KOPT-K1 (cell line): ENCODE measurements around the gene PBOV1.

Experiments
- H3K27ac ChIP-seq: fragments of 200-600 bp; sonication (generic); 2 replicates; pipeline ENCODE4 v1.5.1; 2016; ENCODE audit warnings: antibody characterized with exemption, mild to moderate bottlenecking, low read depth, low read length; ENCODE audit not compliant: poor library complexity, severe bottlenecking
- H3K36me3 ChIP-seq: fragments of 200-600 bp; sonication (generic); 2 replicates; pipeline ENCODE4 v1.5.1; 2017; ENCODE audit warnings: antibody characterized with exemption, mild to moderate bottlenecking, low read length, moderate library complexity; ENCODE audit not compliant: insufficient read depth
- H3K9me3 ChIP-seq: fragments of 200-600 bp; sonication (generic); 2 replicates; pipeline ENCODE4 v1.5.1; 2017; ENCODE audit warnings: antibody characterized with exemption, low read length, mild to moderate bottlenecking; ENCODE audit not compliant: insufficient read depth, poor library complexity, severe bottlenecking

The PBOV1 gene

GRCh38 chr6:138218449-138218848 is at the start of gene PBOV1:
PBOV1 (minus strand) TSS chr6:138218491; CDS start chr6:138218395, 96 bp downstream.
- Histone ChIP-seq H3K36me3 (no peaks in the 10 kb centered on the region), H3K27ac (no peak within 1 kb of the TSS), H3K9me3 (no peaks in the 10 kb centered on the region)

DNA sequence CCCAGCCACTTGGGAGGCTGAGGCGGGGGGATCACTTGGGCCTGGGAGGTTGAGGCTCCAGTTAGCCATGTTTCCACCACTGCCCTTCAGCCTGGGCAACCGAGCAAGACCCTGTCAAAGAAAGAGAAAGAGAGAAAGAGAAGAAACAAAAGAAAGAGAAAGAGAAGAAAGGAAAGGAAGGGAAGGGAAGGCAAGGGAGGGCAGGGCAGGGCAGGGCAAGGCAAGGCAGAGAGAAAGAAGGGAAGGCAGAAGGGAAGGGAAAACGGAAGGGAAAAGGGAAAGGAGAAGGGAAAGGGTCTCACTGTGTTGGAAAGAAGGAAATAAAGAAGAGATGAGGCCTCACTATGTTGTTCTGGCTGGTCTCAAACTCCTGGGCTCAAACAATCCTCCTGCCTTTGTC is 47.8 kb upstream of the PBOV1 start:
- H3K36me3 ChIP-seq: no peaks in the 10 kb centered on the region
- H3K9me3 ChIP-seq: no peaks in the 10 kb centered on the region
- no peak overlapping the region for H3K27ac ChIP-seq

- H3K27ac ChIP-seq: no peak overlapping the region
- H3K9me3 ChIP-seq: no peaks in the 10 kb centered on the region
These were observed 46.1 kb upstream of the PBOV1 start for GRCh38 chr6:138264372-138264880.

DNA sequence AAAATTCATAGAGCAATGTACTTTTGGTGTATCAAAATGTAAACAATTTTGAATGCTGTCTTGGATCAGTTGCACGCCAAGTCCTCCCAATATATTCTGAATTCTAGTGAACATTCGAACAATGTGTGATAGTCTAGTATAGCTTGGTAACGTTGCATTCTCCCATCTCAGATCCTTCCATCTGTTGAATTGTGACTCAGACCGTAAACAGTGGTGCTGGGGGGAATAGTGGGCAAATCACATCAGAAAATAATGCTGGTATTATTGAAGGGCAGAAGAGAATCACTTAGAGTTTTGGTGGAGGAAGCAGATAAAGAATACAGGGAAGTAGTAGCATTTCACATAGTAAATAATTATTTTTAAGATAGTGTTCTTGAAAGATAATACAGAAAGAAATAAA is 45.7 kb upstream of the PBOV1 start:
- Histone ChIP-seq H3K27ac (no peak overlapping the region), H3K36me3 (no peaks in the 10 kb centered on the region), H3K9me3 (no peaks in the 10 kb centered on the region)

More at GRCh38 chr6:138264372-138264880, 46.1 kb upstream of the PBOV1 start:
- H3K36me3 ChIP-seq: no peaks in the 10 kb centered on the region

DNA sequence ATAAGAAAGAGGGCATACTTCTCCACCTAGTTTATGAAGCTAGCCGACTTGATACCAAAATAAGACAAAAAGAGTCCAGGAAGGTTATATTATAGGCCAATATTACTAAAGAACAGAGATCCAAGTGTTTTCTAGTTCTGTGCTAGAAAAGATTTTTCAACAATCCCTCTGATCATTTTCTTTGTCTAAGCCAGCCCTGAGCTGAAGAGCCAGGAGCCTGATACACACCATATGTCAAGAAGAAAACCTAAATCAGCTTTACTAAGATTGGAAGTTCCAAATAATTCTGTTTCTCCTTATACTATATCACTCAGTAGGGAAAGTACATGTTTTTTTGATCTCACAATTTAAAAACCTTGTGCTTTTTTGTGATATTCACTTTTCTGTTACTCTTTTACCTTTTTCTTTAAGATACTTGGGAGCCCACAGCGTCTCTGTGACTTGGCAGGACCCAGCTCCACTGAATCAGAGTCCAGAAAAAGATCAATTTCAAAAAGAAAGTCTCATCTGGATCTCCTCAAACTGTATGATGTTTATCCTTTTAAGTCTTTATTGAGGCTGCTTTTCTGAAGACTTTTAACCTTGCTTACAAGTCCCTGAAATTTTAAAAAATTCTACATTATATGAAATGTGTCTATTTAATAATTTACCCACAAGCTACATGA is 43.0 kb upstream of the PBOV1 start:
- no peak overlapping the region for H3K27ac ChIP-seq
- no peaks in the 10 kb centered on the region for H3K9me3 ChIP-seq
- H3K36me3 ChIP-seq: no peaks in the 10 kb centered on the region

DNA sequence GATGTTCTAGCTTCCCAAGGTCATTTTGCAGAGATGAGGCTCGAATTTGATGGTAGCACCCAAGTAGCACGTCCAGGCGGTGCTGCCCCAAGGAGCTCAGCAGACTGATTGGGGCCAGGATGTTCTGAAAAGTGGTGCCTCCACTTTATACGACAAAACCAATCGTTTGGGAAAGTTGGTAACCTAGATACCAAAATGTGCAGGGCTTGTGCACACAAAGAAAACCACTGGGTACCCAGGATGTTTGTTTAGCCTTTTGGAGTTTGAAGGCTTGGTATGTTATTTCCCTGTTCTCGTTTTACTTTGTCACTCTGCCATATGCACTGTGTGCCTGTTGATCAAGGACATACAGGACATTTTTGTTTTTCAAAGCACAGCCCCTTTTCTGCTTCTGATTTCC is 40.7 kb upstream of the PBOV1 start:
- Histone ChIP-seq H3K27ac (no peak overlapping the region), H3K9me3 (no peaks in the 10 kb centered on the region), H3K36me3 (no peaks in the 10 kb centered on the region)

DNA sequence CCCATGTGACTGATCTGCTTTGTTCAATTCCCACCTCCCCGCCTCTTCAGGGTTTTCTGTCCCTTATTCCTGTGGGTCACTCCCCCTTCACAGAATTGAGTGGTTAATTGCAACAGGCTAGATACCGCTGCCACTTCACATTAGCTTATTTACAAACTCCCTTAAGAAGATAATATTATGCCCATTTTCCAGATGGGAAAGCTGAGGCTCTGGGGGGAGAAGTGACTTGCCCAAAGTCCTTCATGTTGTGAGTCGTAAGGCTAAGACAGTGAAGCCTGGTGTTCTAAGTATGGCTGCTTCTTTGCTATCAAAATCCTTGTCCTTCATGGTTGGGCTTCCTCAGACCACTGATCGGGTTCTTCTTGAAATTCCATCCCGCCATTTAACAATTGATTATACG is 39.9 kb upstream of the PBOV1 start:
- H3K9me3 ChIP-seq: no peaks in the 10 kb centered on the region
- H3K36me3 ChIP-seq: no peaks in the 10 kb centered on the region
- no peak overlapping the region for H3K27ac ChIP-seq

- Histone ChIP-seq H3K36me3 (no peaks in the 10 kb centered on the region), H3K9me3 (no peaks in the 10 kb centered on the region), H3K27ac (no peak overlapping the region)
These were observed 39.3 kb upstream of the PBOV1 start for GRCh38 chr6:138257638-138258040.

DNA sequence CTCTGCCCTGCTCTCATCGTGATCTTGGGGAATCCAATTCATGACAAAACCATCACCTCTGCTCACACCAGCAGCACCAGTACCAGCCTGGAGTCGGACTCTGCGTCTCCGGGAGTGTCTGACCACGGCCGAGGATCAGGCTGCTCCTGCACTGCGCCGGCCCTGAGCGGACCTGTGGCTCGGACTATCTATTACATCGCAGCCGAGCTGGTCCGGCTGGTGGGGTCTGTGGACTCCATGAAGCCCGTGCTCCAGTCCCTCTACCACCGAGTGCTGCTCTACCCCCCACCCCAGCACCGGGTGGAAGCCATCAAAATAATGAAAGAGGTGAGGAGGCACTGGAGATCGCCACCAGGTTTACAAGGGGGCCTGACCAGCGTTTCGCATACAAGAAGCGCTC is 37.2 kb upstream of the PBOV1 start:
- Histone ChIP-seq H3K9me3 (no peaks in the 10 kb centered on the region), H3K27ac (no peak overlapping the region), H3K36me3 (no peaks in the 10 kb centered on the region)

DNA sequence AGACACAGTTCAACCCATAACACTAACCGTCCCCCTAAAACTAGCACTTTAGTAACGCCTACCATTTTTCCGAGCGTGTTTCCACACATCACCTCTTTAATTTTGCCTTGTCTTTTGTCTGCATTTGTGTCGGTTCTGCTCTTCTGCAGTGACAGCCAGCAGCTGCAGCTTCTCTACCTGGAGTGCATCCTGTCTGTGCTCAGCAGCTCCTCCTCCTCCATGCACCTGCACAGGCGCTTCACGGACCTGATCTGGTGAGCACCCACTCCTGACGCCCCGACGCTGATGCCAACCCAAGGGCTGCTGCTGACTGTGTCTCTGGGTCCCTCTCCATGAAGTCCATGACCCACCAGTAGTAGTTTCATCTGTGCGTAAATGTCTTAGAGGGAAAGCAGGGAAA is 35.4 kb upstream of the PBOV1 start:
- no peaks in the 10 kb centered on the region for H3K36me3 ChIP-seq
- H3K27ac ChIP-seq: no peak overlapping the region
- H3K9me3 ChIP-seq: no peaks in the 10 kb centered on the region

DNA sequence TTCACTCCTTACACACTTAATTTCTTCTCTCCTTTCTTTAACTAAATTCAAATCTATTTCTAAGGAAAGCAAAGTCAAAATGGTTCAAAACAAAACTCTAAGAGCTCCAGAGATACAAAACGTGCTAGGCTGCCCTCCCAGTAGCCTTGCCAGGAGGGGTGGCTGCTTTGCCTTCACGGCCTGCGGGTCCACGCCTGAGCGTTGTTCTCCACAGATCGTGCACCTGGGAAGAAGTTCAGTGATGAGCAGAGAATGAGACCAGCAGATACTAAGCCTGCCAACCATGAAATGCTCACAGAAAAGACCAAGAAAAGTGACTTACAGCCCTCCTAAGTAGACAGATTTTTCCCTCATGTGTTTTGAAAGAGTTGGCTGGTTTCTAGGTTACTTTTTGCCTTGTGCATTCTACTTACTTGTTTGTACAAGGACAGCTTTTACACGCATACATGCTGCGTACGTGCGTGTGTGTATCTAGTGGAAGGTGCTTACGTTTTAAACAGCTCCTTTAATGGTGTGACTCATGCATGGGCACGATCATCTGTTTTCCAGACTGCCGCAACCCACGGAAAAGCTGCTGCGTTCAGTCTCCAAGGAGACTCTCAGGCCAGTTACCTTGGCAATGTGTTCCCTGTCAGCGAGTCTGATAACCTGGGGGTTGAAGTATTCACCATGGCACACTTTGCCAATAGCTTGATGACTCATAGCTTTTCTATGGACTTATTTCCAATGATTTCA is 32.4 kb upstream of the PBOV1 start:
- H3K9me3 ChIP-seq: no peaks in the 10 kb centered on the region
- no peaks in the 10 kb centered on the region for H3K36me3 ChIP-seq
- H3K27ac ChIP-seq: no peak overlapping the region

- no peak overlapping the region for H3K27ac ChIP-seq
- no peaks in the 10 kb centered on the region for H3K9me3 ChIP-seq
These were observed 31.8 kb upstream of the PBOV1 start for GRCh38 chr6:138250053-138250452.

DNA sequence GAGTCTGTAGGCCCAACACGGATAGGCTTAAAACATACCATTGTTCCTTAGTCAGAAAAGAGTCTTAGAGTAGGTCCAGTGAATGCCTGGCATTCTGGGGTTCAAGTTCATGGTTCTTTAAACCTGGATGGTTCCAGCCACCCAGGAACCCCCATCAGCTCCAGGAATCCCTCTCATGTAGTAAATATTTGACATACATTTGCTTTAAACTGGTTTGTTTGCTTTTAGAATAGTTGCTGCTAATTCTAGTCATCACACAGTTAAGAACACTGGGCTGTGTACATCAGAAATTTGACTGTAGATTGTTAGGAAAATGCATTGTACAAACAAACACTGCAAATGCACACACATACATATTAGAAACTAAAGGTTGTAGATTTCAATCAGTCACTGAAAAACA is 30.6 kb upstream of the PBOV1 start:
- no peak overlapping the region for H3K27ac ChIP-seq
- H3K36me3 ChIP-seq: no peaks in the 10 kb centered on the region
- no peaks in the 10 kb centered on the region for H3K9me3 ChIP-seq

More at GRCh38 chr6:138250053-138250452, 31.8 kb upstream of the PBOV1 start:
- no peaks in the 10 kb centered on the region for H3K36me3 ChIP-seq

GRCh38 chr6:138248011-138248410 is 29.7 kb upstream of the PBOV1 start:
- Histone ChIP-seq H3K9me3 (no peaks in the 10 kb centered on the region), H3K36me3 (no peaks in the 10 kb centered on the region), H3K27ac (no peak overlapping the region)

DNA sequence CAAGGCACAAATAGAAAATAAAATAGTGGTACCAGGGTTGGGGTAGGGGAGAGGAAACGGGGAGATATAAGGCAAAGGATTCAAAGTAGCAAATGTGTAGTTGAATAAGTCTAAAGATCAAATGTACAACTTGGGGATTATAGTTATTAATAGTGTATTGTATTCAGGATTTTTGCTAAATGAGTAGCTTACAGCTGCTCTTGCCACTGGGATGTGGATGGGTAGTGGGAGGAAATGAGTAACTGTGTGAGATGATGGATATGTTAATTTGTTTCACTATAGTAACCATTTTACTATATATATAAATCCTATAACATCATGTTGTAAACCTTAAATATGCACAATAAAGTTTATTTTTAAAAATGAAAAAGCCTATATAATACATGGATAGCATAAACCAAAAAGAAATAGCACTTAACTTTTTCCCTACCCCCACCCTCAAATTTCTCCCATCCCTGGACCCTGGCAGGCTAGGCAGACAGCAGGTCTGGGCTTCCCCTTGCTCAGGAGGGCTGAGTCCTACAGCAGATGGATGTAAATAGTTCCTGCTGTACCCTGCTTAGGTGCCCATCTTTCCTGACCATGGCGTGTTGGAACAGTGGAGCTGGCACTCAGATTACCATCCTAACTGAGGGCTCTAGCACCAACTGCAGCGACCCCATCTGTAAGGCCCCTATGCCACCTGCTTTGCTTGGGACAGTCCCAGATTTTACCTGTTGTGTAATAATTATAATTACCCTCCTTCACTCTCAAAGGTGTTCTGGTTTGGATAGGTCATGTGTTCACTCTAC is 28.6 kb upstream of the PBOV1 start:
- no peak overlapping the region for H3K27ac ChIP-seq
- no peaks in the 10 kb centered on the region for H3K9me3 ChIP-seq
- no peaks in the 10 kb centered on the region for H3K36me3 ChIP-seq
